ENCODE results near the gene LGR4. TPM values are rescaled to one million over a fixed set of nuclear protein-coding genes. Genes with fewer than 3 reads are reported as not detected.

The LGR4 gene
- total and polyA plus RNA-seq, 12 donors, result 7.3 to 90.4 (median 38.6) TPM

GRCh38 chr11:27447288-27448183, 25.1 kb downstream of the LGR4 start:
- no peak overlapping the region for H3K27ac ChIP-seq
- DNase-seq, result no peak
- TF ChIP-seq POLR2A (IDR thresholded peaks at IDR 0.05) (no peak), CTCF (IDR thresholded peaks at IDR 0.05) (no peak)
- H3K27me3 ChIP-seq, result no peaks in the 10 kb centered on the region
- H3K4me3 ChIP-seq, result no peak overlapping the region
- 85 to 96% (median 91%) methylated on average over 5 of the region's 5 CpGs for WGBS, 4 donors
- H3K9me3 ChIP-seq (replicated peaks in 1 of 3), result no peaks in the 10 kb centered on the region
- H3K36me3 ChIP-seq (replicated peaks in 1 of 2), result no peaks in the 10 kb centered on the region
- peaks cover 0 to 14% of the 10 kb centered on the region in 2 donors for H3K4me1 ChIP-seq (replicated peaks in 1 of 2)
- intact Hi-C loops (cut with DNase I), result no loop called here

GRCh38 chr11:27445625-27446024, 27.0 kb downstream of the LGR4 start:
- Histone ChIP-seq H3K9me3 (replicated peaks in 1 of 3) (no peaks in the 10 kb centered on the region), H3K36me3 (replicated peaks in 1 of 2) (no peaks in the 10 kb centered on the region), H3K4me3 (no peak overlapping the region), H3K27ac (no peak overlapping the region), H3K4me1 (replicated peaks in 1 of 2) (no peaks in the 10 kb centered on the region), H3K27me3 (no peaks in the 10 kb centered on the region)
- 92 to 97% (median 95%) methylated on average over 4 of the region's 4 CpGs for WGBS, 4 donors
- intact Hi-C loops (cut with DNase I), result no loop called here
- DNase-seq, result no peak
- no peak for TF ChIP-seq POLR2A (IDR thresholded peaks at IDR 0.05)
- TF ChIP-seq CTCF (IDR thresholded peaks at IDR 0.05), result no peak

GRCh38 chr11:27444801-27445215, 27.8 kb downstream of the LGR4 start:
- Histone ChIP-seq H3K4me1 (replicated peaks in 1 of 2) (no peaks in the 10 kb centered on the region), H3K27ac (no peak overlapping the region), H3K27me3 (no peaks in the 10 kb centered on the region), H3K9me3 (replicated peaks in 1 of 3) (no peaks in the 10 kb centered on the region), H3K4me3 (no peak overlapping the region), H3K36me3 (replicated peaks in 1 of 2) (no peaks in the 10 kb centered on the region)
- 84 to 94% (median 89%) methylated on average over 2 of the region's 2 CpGs for WGBS, 4 donors
- DNase-seq, result no peak
- TF ChIP-seq CTCF (IDR thresholded peaks at IDR 0.05), result no peak
- TF ChIP-seq POLR2A (IDR thresholded peaks at IDR 0.05), result no peak
- intact Hi-C loops (cut with DNase I), result no loop called here

- Histone ChIP-seq H3K27ac (no peak overlapping the region), H3K9me3 (replicated peaks in 1 of 3) (no peaks in the 10 kb centered on the region), H3K4me3 (no peak overlapping the region), H3K27me3 (no peaks in the 10 kb centered on the region), H3K4me1 (replicated peaks in 1 of 2) (no peaks in the 10 kb centered on the region), H3K36me3 (replicated peaks in 1 of 2) (no peaks in the 10 kb centered on the region)
- TF ChIP-seq CTCF (IDR thresholded peaks at IDR 0.05) (no peak), POLR2A (IDR thresholded peaks at IDR 0.05) (no peak)
- intact Hi-C loops (cut with DNase I), result no loop called here
- no peak for DNase-seq
- WGBS, 4 donors, result 83 to 90% (median 88%) methylated on average over 5 of the region's 5 CpGs
Observed at GRCh38 chr11:27443746-27444507, 28.7 kb downstream of the LGR4 start.
